ENCODE results near the gene PNPT1.

DNA sequence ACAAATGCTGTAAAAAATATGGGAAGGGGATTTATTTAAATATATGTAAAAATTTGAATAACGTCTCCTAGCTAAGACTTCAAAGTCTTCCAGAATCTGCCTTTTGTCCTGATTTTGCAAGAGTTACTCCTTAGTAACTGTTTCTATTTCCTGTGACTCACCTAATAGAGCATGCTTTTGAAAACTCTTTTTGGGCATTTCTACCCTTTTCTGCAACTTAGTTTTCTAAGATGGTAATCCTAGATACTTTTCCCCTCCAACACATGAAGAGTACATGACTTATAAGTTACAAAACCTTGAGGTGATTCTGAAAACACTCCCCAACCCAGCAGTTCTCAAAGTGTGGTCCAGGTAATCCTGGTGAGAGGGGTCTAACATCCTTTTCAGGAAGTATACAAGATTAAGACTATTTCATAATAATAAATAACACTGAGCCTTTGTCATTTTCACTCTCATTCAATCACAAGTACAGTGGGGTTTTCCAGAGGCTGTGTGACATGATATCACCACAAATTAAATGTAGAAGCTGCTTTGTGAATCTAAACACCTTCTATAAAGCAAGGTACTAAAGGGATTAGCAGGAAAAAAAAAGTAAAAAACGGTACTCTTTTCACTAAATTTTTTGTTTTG, 108.1 kb downstream of the PNPT1 start:
- TF ChIP-seq POLR2A (IDR thresholded peaks at IDR 0.05) (no peak), CTCF (IDR thresholded peaks at IDR 0.05) (no peak)
